SJCRH30 (cell line): ENCODE data around the gene C3orf22. TPM values are rescaled to one million over a fixed set of nuclear protein-coding genes. Genes with fewer than 3 reads are reported as not detected.
"Not testable (repeated sequence)": the region's sequence is repeated elsewhere in the genome, so short reads cannot be mapped to it uniquely, and the experiment has no call there.

ENCODE experiments used
- DNase-seq, 2 experiments: peaks; one replicate each; pipeline ENCODE4 v3.0.0-alpha.2; 2015 to 2020
- H3K27ac ChIP-seq: fragments of 250-450 bp; sonication (Bioruptor Pico); 2 replicates; pipeline ENCODE4 v1.5.1; 2020; ENCODE audit warnings: mild to moderate bottlenecking, moderate library complexity
- H3K27me3 ChIP-seq: fragments of 250-450 bp; sonication (Bioruptor Pico); 2 replicates; pipeline ENCODE4 v1.5.1; 2020; ENCODE audit warnings: mild to moderate bottlenecking, moderate library complexity
- H3K36me3 ChIP-seq: fragments of 250-450 bp; sonication (Bioruptor Pico); 2 replicates; pipeline ENCODE4 v1.5.1; 2020; ENCODE audit warnings: mild to moderate bottlenecking, moderate library complexity
- H3K4me1 ChIP-seq: fragments of 250-450 bp; sonication (Bioruptor Pico); 2 replicates; pipeline ENCODE4 v1.5.1; 2020; ENCODE audit warnings: mild to moderate bottlenecking, moderate library complexity
- H3K4me3 ChIP-seq: fragments of 250-450 bp; sonication (Bioruptor Pico); 2 replicates; pipeline ENCODE4 v1.5.1; 2020; ENCODE audit warnings: mild to moderate bottlenecking, moderate library complexity
- H3K9me3 ChIP-seq: fragments of 250-450 bp; sonication (Bioruptor Pico); replicated peaks from 2 replicates; pipeline ENCODE4 v1.5.1; 2020; ENCODE audit warnings: mild to moderate bottlenecking, moderate library complexity
- total RNA-seq: library from RNA; depleted of rRNA; stranded (reverse); fragments of >200 nt; shearing (Covaris generic); gene quantifications from 2 replicates; pipeline ENCODE4 v1.2.3, GENCODE V29; 2014

The C3orf22 gene
- total RNA-seq, 1 experiment from 2014 or later: not detected

DNA sequence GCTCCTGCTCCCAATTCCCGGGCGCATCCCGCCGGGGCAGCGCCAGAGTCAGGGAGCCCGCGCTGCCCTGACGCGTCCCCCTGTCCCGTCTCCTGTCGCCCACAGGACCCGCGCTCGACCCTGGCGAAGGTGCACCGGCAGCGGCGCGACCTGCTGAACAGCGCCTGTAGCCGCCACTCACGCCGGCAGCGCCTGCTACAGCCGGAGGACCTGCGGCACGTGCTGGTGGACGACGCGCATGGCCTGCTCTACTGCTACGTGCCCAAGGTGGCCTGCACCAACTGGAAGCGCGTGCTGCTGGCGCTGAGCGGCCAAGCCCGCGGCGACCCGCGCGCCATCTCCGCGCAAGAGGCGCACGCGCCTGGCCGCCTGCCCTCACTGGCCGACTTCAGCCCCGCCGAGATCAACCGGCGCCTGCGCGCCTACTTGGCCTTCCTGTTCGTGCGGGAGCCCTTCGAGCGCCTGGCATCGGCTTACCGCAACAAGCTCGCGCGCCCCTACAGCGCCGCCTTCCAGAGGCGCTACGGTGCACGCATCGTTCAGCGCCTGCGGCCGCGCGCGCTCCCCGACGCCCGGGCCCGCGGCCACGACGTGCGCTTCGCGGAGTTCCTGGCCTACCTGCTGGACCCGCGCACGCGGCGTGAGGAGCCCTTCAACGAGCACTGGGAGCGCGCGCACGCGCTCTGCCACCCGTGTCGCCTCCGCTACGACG lies 16.9 kb downstream of the C3orf22 start:
- DNase-seq: no peak
- no peaks in the 10 kb centered on the region for H3K36me3 ChIP-seq
- no peaks in the 10 kb centered on the region for H3K9me3 ChIP-seq
- H3K27ac ChIP-seq: no peak overlapping the region
- H3K4me3 ChIP-seq: no peak overlapping the region
- H3K4me1 ChIP-seq: no peaks in the 10 kb centered on the region
- H3K27me3 ChIP-seq: peaks cover 5% of the 10 kb centered on the region; the same call in 1 of the 2 replicates

DNA sequence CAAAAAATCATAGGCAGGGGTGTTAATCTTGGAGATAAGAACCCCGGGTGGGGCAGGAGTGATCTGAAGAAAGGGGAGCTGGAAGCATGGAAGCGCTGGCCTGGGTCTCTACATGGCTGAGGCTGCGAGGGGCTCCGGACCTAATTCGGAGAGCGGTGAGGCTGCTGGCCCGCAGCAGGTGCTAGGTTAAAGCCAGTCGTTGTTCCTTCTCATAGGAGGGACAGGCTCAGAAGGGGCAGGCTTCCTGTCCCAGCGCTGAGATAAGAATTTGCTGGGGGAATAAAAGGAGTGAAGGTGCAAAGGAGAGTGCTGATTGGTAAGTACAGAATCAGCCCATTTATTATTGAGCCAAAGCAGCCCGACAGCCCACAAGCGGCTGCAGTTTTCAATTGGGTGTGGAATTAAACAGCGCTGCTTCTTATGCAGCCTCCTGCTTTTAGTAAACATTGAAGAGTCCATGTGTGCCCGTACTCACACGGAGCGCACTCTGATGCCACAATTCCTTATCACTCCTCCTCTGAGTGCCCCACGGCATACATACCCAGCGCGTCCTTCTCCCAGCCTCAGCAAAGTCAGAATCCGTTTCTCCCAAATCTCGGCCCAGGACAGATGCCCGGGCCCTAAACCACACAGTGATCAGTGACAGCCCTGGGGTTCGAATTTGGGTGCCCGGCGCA lies 17.6 kb downstream of the C3orf22 start:
- Histone ChIP-seq H3K27me3 (no peaks in the 10 kb centered on the region; the same call in 1 of the 2 replicates), H3K27ac (no peak overlapping the region), H3K4me1 (no peaks in the 10 kb centered on the region), H3K9me3 (no peaks in the 10 kb centered on the region), H3K36me3 (no peaks in the 10 kb centered on the region), H3K4me3 (no peak overlapping the region)
- peak in 1 of 2 experiments; percentile 1 for DNase-seq

- no peak overlapping the region for H3K4me3 ChIP-seq
- no peaks in the 10 kb centered on the region for H3K4me1 ChIP-seq
- H3K27me3 ChIP-seq: peaks cover 3% of the 10 kb centered on the region; the same call in 1 of the 2 replicates
- no peaks in the 10 kb centered on the region for H3K36me3 ChIP-seq
- H3K27ac ChIP-seq: no peak overlapping the region
- no peaks in the 10 kb centered on the region for H3K9me3 ChIP-seq
- DNase-seq: peak; percentile 23 to 35
These were observed 18.3 kb downstream of the C3orf22 start for GRCh38 chr3:126540342-126540849.

GRCh38 chr3:126539558-126540250 lies 19.0 kb downstream of the C3orf22 start:
- no peak for DNase-seq
- H3K4me3 ChIP-seq: no peak overlapping the region
- no peak overlapping the region for H3K27ac ChIP-seq
- peaks cover 3% of the 10 kb centered on the region; the same call in 1 of the 2 replicates for H3K27me3 ChIP-seq
- H3K9me3 ChIP-seq: no peaks in the 10 kb centered on the region
- no peaks in the 10 kb centered on the region for H3K36me3 ChIP-seq
- H3K4me1 ChIP-seq: no peaks in the 10 kb centered on the region

DNA sequence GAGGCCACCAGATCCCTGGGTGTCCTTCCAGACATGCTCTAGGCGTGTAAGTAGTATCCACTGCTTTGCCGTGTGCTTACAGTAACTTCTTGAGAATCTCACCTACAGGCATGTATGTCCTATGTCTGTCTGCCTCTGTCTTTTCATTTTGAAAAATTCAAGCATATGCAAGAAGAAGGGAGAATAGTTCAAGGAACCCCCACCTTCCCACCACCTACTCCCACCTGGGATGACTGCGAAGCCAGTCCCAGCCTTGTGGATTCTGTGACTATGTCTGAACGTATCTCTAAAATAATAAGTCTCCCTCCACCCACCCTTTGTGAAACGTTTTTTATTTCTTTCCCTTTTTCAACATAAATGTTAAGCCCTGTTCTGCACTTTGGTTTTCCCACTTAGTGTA lies 19.8 kb downstream of the C3orf22 start:
- H3K4me1 ChIP-seq: no peaks in the 10 kb centered on the region
- H3K27ac ChIP-seq: no peak overlapping the region
- H3K4me3 ChIP-seq: no peak overlapping the region
- no peaks in the 10 kb centered on the region for H3K9me3 ChIP-seq
- DNase-seq: no peak
- no peaks in the 10 kb centered on the region for H3K36me3 ChIP-seq
- peaks cover 4% of the 10 kb centered on the region for H3K27me3 ChIP-seq

DNA sequence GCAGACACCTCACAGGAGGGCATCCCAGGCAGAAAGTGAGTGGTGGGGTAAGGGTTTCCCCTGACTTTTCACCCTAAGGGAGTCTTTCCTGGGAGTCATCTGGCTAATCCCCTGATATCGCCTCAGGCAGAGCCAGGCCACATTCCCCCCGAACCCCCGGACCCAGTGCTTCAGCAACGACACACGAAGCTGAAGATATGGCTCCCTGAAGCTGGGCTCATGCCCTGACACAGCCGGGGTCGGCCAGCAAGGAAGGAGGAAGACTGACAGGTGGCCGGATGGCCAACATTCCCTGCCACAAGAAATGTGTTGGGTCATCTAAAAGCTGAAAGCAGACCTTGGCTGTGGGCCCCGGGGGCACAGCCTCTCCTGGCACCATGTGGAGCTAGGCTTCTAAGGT lies 20.4 kb downstream of the C3orf22 start:
- Histone ChIP-seq H3K4me1 (no peaks in the 10 kb centered on the region), H3K4me3 (no peak overlapping the region), H3K27ac (no peak overlapping the region), H3K27me3 (peaks cover 9% of the 10 kb centered on the region), H3K36me3 (no peaks in the 10 kb centered on the region), H3K9me3 (no peaks in the 10 kb centered on the region)
- DNase-seq: peak in 1 of 2 experiments; percentile 19

DNA sequence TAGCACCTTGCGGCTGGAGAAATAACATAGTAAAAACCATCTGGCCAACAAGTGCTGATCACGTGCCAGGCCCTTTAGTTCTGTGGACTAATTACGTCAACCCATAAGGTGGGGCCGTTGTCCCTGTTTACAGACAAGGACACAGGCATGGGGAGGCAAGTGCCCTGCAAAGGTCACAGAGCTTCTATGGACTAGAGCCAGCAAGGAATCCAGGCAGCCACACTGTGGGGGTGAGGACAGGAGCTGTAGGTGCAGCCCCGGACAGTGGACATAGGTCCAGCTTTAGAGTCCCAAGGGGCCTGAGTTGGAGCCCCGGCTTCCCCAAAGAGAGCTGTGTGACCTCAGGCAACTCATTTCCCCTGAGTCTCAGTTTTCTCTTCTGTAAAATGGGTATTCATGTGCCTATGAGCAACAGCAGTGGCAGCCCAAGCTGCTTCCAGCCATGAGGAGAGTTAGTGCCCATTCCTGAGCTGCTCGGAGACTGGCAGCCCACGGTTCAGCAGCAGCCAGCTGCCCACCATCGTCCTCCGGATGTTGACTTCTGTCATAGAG lies 20.9 kb downstream of the C3orf22 start:
- DNase-seq: no peak

GRCh38 chr3:126537116-126537729 lies 21.5 kb downstream of the C3orf22 start:
- Histone ChIP-seq H3K36me3 (no peaks in the 10 kb centered on the region), H3K4me3 (no peak overlapping the region), H3K27ac (no peak overlapping the region), H3K4me1 (no peaks in the 10 kb centered on the region), H3K27me3 (peaks cover 13% of the 10 kb centered on the region), H3K9me3 (no peaks in the 10 kb centered on the region)
- no peak for DNase-seq

More for the DNA sequence above, 20.9 kb downstream of the C3orf22 start:
- H3K27me3 ChIP-seq: peaks cover 9% of the 10 kb centered on the region
- no peaks in the 10 kb centered on the region for H3K4me1 ChIP-seq
- H3K9me3 ChIP-seq: no peaks in the 10 kb centered on the region
- H3K36me3 ChIP-seq: no peaks in the 10 kb centered on the region
- no peak overlapping the region for H3K27ac ChIP-seq
- H3K4me3 ChIP-seq: no peak overlapping the region

DNA sequence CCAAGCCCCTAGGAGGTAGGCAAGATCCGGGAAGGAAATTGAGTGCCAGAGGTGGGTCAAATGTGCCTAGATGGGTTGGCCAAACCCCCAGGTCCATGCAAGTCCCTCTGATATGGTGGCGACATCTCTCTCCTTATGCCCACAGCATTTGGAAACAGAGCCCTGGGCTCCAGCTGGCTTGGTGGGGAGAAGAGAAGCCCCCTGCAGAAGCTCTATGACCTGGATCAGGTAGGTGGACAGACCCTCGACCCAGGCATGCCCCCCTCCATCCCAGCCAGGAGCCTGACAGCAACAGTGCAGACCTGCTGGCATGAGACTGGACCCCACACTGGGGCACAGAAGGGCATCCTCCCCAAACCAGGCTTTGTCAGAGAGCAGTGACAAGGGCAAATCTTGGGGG lies 22.6 kb downstream of the C3orf22 start:
- Histone ChIP-seq H3K4me3 (no peak overlapping the region), H3K27ac (no peak overlapping the region), H3K9me3 (no peaks in the 10 kb centered on the region), H3K36me3 (no peaks in the 10 kb centered on the region), H3K4me1 (no peaks in the 10 kb centered on the region), H3K27me3 (peaks cover 13% of the 10 kb centered on the region)
- no peak for DNase-seq

DNA sequence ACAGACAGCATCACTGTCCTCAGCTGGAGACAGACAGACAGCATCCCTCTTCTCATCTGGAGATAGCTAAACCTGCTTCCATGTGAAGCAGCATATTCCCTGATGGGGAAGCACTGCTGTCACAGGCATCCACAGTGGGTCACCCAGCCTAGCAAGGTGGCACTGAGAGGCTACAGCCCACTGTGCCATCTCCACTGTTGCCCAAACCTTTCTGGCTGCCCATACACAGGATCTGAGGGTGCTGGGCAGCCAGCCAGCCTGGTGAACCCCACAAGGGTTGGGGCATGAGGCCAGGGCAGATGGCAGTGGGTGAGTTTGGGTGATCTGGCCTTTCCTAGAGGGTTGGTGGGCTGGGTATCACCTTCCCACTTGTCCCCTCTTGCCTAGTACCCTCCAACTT lies 23.1 kb downstream of the C3orf22 start:
- no peak for DNase-seq
- no peaks in the 10 kb centered on the region for H3K9me3 ChIP-seq
- no peaks in the 10 kb centered on the region for H3K4me1 ChIP-seq
- no peaks in the 10 kb centered on the region for H3K36me3 ChIP-seq
- H3K27ac ChIP-seq: no peak overlapping the region
- peaks cover 13% of the 10 kb centered on the region for H3K27me3 ChIP-seq
- no peak overlapping the region for H3K4me3 ChIP-seq

- H3K36me3 ChIP-seq, DNase-seq, H3K27ac ChIP-seq, H3K4me3 ChIP-seq, H3K4me1 ChIP-seq, H3K9me3 ChIP-seq: not testable (repeated sequence)
- H3K27me3 ChIP-seq: peaks cover 13% of the 10 kb centered on the region
These were observed 24.0 kb downstream of the C3orf22 start for GRCh38 chr3:126534716-126535115.

DNA sequence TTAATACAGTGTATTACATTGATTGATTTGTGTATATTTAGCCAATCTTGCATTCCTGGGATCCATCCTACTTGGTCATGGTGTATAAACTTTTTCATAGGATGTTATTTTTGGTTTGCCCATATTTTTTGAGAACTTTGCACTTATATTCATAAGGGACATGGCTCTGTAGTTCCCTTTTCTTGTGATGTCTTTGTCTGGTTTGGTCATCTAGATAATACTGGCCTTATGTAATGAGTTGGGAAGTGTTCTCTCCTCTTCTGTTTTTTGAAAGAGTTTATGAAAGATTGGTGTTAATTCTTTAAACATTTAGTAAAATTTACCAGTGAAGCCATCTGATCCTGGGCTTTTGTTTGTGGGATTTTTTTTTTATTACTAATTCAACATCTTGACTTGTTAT lies 25.2 kb downstream of the C3orf22 start:
- Histone ChIP-seq H3K4me3 (no peak overlapping the region), H3K36me3 (no peaks in the 10 kb centered on the region), H3K27ac (no peak overlapping the region), H3K4me1 (no peaks in the 10 kb centered on the region), H3K9me3 (no peaks in the 10 kb centered on the region), H3K27me3 (peaks cover 13% of the 10 kb centered on the region)
- DNase-seq: no peak

DNA sequence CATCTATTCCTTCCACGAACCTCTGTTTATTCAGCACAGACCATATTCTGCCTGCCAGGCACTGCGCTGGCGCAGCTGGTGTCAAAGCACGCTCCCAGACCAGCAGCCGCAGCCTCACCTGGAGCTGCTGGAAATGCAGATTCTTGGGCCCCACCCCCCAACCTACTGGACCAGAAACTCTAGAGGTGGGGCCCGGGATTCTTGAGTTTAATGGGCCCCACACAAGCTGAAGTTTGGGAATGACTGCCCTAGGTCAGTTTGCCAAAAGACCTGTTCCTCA lies 27.7 kb downstream of the C3orf22 start:
- Histone ChIP-seq H3K27me3 (peaks cover 13% of the 10 kb centered on the region), H3K4me3 (no peak overlapping the region), H3K27ac (no peak overlapping the region), H3K4me1 (no peaks in the 10 kb centered on the region), H3K36me3 (no peaks in the 10 kb centered on the region), H3K9me3 (no peaks in the 10 kb centered on the region)
- DNase-seq: no peak

GRCh38 chr3:126530171-126531050 lies 28.3 kb downstream of the C3orf22 start:
- H3K27me3 ChIP-seq: peaks cover 10% of the 10 kb centered on the region
- no peak overlapping the region for H3K27ac ChIP-seq
- H3K4me1 ChIP-seq: no peaks in the 10 kb centered on the region
- no peak overlapping the region for H3K4me3 ChIP-seq
- DNase-seq: no peak
- no peaks in the 10 kb centered on the region for H3K9me3 ChIP-seq
- no peaks in the 10 kb centered on the region for H3K36me3 ChIP-seq
